Nucleus accumbens (tissue), 56 donors: ENCODE results near the gene ZNF787.

Experiments
- DNase-seq, 56 donors: peaks; one replicate each; lab custom pipeline; 2025; lab: John Stamatoyannopoulos, UW

The ZNF787 gene

DNA sequence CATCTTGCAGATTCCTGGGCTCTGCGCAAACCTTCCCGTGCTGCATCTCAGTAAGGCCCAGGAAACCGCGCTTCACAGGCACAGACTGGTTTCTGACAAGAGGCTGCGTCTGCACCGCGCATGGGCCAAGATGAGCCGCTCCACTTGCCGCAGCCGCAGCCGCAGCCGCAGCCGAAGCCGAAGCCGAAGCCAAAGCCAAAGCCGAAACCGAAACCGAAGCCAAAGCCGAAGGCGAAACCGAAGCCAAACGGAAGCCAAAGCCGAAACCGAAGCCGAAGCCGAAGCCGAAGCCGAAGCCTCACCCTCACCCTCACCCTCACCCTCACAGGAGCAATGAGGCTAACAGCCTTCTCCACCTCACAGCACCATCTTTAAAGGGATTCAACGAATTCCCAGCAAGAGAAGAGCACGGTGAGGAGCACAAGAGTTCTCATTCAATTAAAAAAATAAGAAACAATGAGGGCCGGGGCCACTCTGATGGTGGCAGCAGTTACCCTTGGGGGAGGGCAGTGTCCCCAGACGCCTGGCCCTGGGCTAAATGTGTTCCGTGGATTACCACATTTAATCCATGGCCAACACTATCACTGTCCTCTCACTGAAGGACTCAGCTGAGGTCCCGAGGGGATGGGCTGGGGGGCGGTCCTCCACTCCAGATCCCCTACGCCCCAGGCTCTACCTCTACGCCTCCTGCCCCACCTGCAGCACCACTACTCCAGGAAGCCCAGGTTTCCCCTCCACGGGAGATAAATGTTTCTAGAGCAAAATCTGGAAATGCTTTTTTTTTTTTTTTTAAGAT, 29.1 kb downstream of the ZNF787 start:
- no peak for DNase-seq

DNA sequence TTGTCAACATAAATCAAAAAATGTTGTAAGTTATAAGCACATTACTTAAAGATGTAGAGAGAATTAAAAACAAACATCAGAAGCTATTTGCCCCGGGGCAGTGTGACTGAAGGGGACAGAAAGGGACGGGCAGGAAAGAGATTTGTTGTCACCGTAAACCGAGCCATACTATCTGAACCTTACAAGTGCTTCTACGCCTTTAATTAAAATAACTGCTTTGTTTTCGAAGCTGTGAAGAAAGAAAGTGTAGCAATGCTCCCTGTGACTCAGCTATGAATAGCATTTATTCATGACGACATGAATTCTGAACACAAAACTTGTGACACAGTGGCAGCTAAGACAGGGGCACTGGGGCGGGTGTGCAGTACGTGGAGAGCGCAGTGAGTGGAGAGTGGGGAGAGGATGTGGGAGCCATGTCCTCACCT, 30.0 kb downstream of the ZNF787 start:
- peak in 36 of 56 donors; percentile 11 to 68 (median 34) for DNase-seq

DNA sequence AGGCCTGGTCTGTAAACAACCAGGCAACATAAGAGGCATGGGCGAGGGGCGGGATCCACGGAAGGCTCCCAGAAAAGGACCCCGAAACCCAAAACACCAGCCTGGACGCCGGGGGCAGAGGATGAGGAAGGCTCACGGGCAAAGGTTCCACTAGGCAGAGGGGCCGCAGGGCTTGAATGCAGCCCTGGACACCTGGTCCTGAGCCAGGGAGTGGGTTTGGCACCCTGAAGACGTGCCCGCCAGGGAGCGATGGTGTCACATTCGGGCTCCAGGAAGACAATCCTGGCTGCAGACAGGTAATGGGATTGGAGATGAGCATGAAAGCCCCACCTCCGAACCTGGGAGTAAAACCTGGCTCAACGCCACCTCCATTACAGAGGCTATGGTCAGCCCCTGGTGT, 31.8 kb downstream of the ZNF787 start:
- no peak for DNase-seq

DNA sequence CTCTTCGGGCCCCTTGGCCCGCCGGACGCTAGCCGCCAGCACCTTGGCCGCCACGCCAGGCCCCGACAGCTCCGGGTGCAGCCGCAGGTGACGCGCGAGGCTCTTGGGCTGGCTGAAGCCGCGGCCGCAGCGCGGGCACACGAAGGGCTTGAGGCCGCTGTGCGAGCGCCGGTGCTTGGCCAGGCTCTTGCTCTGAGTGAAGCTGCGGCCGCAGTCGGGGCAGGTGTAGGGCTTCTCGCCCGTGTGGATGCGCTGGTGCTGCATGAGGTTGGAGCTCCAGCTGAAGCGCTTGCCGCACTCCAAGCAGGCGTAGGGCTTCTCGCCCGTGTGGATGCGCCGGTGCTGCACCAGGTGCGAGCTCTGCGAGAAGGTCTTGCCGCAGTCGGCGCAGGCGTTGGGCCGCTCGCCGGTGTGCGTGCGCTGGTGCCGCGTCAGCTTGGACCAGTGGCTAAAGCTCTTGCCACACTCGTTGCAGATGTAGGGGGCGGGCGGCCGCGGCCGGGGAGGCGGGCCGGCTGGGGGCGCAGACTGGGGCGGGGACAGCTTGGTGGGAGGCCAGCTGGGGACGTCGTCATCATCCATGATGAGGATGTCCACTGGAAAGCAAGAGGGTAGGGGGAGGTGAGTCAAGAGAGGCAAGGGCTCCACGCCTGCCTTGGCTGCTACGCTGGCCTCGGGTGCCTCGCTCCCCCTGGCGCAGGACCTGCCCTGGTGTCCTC, 32.4 kb downstream of the ZNF787 start:
- DNase-seq, result no peak

DNA sequence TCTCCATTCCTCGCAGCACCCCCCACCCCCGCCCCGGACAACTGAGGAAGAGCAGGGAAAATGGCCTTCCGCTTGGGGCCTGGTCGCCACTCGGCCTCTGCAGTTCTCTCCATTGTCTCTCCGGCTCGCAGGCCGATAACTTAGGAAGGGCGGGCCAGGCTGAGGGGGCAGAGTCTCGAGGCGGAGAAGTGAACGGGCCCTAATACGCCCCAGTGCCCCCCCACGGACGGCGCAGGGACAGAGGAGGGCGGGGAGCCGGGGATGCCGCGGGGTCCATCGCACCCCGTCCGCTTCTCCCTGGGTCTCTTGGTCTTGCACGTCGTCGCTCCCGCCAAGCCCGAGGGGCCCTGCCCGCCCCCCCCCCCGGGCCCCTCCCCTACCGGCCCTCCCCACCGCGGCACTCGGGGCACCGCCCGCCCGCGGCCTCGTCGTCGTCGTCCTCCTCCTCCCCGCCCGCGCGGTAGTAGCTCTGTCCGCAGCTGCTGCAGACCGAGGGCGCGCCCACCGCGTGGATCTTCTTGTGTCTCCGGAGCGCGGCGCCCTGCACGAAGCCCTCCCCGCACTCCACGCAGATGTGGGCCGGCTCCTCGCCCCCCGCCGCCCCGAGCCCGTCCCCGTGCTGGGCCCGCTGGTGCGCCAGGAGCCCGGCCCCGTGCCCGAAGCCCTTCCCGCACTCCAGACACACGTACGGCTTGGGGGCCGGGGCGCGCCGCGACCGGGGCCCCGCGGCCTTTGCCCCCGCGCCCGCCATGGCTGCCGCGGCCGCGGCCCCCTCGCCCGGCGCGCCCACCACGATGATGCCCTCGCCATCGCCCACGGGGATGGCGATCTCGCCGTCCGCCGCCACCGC, 33.2 kb downstream of the ZNF787 start:
- no peak for DNase-seq

DNA sequence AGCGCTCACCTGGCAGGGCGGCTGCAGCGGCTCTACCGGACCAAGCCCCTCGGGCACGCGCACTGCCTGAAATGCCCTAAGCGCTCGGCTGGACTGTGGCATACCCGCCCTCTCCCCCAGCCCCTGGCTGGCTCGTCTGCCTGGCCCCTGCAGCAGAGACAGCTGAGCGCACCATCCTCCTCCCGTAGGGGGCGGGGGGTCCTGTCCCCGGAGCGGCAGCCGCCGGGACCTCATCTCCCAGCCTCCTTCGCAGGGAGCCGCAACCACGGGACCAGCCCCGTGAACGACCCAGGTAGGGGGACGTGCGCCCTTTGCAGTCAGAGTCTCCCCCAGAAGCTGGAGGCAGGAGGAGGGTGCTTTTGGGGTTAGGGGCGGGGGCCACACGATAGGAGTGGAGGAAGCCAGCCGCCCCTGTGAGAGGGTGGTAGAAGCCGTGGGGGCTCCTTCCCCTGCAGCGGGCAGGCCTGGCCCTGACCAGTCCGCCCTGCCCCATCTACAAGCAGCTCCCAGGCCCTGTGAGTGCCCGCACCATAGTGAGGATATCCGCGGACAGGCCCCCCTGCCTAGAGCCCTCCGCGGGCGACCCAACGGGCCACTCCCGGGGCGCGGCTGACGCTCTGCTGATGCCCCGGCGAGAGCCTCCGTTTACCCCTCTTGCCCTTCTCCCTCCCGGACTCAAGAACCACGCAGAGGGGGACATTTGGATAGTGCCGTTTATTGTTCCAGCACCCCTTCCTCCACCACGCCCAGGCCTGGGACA, 34.2 kb downstream of the ZNF787 start:
- DNase-seq, result no peak

DNA sequence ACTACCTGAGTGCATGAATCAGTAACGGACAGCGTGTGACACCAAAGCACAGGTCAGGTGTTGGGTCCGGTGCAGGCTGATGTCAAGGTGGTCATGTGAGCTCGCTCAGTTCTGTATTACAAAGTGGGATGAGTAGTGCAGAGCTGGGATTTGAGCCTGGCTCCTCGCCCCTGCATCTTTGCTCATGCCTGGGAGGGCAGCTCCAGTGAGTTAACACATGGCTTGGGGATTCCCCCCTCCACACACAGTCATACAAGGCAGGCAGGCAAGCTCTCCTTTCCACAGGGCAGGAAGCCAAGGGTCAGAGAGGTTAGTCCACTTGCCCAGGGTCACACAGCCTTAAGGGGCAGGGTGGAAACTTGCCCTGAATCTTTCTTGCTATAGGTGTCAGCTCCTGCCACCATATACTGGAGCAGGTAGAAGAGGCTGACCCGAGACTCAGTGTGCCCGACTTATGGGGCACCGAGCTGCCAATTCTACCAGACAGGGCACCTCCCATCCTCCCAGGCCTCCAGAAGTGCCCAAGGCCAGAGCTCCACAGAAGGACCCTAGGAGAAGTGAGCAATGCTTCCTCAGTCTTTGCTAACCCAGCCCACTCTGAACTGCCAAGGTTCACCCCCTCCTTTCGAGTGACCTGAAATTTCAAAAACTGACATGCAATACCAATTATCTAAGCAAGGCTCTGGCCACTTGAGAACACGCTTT, 35.4 kb downstream of the ZNF787 start:
- DNase-seq, result peak in 1 of 56 donors; percentile 7

DNA sequence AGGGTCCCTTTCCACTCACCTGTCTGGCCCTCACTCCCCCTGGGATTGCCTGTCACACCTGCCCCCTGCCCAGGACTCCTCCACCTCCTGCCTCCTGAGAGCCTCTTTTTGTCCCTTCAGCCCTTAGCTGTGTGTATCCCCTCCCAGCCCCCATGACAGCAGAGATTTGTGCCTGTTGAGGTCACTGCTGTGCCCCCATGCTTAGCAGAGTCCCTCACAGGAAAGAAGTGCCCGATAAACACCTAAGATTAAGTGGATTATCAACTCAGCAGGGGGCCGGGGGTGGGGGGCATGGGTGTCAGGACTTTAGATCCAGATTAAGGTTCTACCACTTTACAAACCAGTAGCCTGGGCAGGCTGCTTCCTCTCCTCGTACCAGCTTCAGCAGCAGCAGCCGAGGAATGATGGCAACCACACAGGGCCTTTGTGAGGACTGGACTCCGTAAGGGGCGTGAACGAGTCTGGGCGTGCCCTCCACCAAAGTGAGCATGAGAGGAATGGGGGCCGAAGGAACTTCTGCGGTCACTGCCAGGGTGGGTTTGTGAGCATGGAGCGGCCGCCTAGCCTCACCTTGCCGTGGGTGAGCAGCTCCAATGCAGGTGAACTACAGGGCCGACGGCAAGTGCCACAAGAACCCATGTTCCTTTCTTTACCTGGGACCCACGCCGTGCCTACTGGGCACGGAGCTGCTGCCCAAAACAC, 36.1 kb downstream of the ZNF787 start:
- DNase-seq, result no peak

DNA sequence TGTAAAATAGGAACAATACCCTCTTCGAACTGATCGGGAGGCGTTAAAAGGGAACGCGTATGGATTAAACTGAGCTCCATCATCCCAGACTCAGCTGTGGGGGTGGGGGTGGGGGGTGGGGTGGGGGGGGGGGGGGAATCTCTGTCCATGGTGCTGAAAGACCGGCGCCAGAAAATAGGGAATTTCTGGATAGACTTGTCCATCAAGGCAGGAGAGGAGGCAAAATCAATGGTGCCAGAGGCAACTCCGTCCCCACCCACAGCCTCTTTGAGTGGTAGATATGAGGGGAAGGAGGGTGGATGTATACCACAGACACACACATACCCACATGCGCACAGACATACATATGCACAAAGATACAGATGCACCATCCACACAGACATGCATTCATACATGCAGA, 37.4 kb downstream of the ZNF787 start:
- DNase-seq, result no peak

DNA sequence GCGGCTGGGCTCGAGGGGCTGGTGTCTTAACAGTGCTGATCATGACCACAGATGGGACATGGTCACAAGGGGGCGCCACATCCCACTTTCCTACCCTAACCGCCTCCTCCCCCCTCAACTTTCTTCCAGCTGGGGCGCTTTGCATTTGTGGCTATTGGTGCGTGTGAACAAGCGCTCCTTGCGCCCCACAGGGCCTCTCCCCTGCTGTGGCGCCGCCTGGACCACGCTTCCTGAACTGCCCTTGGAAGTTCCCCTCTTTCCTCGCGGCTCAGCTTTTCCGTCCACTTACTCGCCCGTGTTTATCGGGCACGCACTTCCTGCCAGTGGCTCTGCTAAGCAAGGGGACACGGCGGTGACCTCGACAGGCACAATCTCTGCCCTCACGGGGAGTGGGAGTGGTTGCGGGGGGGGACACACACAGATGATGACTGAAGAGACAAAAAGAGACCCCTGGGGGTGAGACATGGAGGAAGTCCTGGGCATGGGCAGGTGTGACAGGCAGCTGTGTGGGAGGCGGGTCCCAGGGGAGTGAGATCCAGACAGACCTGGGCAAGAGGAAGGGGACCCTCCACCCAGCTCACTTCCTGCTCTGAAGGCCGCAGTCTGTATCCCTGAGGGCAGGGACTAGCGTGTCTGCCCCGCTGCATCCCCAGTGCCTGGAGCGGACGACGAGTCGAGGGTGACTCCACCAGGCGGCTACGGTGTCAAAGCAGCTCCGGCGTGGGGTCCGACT, 40.3 kb downstream of the ZNF787 start:
- peak in 41 of 56 donors; percentile 4 to 71 (median 24) for DNase-seq

DNA sequence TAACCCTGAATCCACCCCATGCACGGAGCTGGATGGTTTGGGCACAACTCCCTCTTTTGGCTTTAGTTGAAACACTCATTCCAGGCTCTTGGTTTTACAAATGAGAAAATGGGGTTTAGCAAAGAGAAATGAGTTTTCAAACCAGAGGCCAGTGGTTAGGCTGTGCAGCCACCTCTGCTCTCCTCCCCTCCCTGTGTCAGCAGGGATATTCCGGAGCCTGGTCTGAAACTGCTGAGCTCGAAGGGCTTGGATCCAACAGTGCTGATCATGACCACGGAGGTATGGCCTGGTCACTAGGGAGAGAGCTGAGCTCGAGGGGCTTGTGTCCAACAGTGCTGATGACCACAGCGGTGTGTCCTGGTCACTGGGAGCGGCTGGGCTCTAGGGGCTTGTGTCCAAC, 41.5 kb downstream of the ZNF787 start:
- no peak for DNase-seq

DNA sequence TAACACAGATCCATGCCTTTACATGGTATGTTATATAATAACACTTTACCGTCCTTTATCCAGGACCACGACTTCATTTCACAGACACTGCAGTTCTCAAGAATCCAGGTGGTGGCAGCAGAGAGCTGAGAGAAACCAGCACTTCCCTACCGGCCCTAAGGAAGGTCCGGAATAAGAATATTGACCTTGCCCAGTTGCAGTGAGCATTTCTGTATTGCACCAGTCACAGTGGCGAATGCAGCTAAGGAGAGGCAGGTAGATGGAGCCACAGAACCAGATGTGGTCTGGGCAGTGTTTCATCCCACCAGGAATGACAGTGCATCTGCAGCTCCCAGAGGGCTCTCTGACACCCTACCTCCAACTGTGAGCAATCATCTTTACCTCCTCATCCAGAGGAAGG, 44.6 kb downstream of the ZNF787 start:
- peak in 15 of 56 donors; percentile 1 to 57 (median 12) for DNase-seq

DNA sequence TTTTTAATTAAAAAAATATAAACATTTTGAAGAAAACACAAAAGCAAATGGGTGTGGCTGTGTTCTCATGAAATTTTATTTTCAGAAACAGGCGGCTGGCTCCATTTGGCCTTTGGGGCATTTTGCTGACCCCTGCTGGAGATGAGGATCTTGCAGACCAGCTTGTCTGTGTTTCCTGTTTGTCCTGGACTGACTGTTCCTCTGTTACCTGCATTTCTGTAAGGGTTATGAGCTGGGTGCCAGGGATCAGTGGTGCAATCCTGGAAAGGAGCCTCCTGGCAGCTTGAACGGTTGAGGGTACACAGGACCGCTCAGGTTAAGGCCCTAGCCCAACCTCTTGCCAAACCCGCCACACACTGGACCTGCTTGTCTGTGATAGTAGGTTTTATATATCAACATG, 49.9 kb downstream of the ZNF787 start:
- DNase-seq, result no peak

DNA sequence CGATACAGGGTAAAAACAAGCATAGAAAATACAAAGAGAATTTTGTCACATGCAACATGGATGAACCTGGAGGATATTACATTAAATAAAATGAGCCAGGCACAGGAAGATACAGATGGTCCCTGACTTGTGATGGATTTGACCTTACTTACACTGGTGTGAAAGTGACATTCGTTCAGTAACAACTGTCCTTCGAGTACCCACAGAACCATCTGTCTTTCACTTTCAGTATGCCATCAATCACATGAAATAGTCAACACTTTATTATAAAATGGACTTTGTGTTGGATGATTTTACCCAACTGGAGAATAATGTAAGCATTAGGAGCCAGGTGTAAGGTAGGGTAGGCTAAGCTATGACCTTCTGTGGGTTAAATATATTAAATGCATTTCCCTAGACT, 51.5 kb downstream of the ZNF787 start:
- no peak for DNase-seq

DNA sequence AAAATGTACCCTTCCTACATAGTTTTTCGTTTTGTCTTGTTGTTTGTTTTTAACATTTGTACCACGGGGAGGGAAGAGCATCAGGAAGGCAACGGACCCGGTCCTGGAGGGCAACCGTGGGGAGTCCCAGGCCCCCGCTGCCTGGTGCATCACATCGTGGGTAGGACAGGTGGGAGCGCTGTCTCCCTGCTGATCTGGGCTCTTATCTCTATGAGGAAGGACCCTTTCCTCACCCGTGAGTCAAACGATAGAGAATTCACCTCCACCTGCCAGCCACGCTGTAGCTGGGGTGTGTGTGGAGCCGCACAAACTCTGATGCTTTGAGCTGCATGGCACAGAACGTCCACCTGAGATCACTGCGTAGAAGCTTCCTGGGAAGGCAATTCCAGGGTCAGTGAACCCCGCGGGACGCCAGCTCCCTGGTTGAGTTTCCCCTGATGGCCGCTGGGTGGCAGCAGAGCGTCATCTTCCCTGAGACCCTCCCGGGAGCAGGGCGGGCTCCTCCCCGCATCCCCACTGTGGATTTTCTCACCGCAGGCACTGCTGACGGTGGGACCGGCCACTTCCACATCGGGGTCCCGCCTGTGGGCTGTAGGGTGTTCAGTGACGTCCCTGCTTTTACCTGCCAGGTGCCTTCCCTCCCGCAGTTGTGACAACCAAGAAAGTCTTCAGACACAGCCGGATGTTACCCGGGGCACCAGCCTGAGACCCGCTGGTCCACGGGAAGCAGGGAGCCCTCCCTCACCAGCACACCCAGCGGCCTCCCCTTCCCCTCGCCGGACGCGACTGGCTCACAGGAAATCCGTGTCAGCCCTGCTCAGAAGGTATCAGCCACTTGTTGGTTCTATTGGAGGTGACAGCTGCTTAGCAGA, 54.7 kb downstream of the ZNF787 start:
- peak in 47 of 56 donors; percentile 3 to 81 (median 34) for DNase-seq

DNA sequence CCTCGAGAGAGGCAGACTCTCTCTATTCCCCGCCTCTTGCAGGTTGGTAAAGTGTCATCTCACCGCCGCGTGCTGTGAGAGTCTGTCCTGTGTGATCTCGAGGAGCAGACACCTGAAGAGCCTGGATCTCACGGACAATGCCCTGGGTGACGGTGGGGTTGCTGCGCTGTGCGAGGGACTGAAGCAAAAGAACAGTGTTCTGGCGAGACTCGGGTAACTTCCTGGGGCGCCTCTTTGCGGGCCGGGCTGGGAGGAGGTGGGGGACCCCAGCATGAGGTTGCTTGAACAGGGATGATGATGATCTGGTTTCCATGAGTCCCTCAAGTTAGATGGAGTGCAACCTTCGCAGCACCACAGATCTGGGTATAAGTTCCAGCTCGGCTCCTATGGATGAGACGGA, 67.5 kb downstream of the ZNF787 start:
- no peak for DNase-seq
